GM10847 (cell line): ENCODE results near the gene ARHGAP19.

Experiments used
- POLR2A ChIP-seq: IDR thresholded peaks from 2 replicates; pipeline ENCODE4 v1.6.1; 2011; ENCODE audit not compliant: insufficient read length; ENCODE audit errors: extremely low read depth

ARHGAP19 gene

GRCh38 chr10:97292097-97292861 is at the start of gene ARHGAP19:
Gene ARHGAP19, minus strand, starts transcription at chr10:97292637. Its CDS starts 10 bp downstream, at chr10:97292627.
- peak; percentile 55 for TF ChIP-seq POLR2A

GRCh38 chr10:97341416-97341815 is 49.0 kb upstream of the ARHGAP19 start:
- no peak for TF ChIP-seq POLR2A

DNA sequence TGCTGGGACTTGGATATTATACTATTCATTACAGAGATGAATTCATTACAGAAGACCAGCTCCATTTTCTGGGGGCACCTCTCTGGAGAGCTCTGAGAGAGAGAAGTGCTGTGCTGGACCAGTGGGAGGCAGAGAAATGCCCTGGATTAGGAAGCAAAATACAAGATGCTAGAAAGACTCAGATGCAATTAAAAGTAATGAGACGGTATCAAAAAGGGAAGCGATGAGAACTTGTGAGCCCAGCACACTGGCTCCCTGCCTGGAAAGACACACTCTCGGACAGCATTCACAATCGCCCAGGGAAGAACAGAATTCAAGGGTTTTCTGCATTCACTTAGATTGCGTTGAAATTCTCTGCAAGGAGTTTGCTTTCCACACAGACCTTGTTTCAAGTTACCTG is 45.6 kb upstream of the ARHGAP19 start:
- no peak for TF ChIP-seq POLR2A

- TF ChIP-seq POLR2A: no peak
Measured at GRCh38 chr10:97336942-97337831, 44.8 kb upstream of the ARHGAP19 start.

GRCh38 chr10:97336446-97336845 is 44.0 kb upstream of the ARHGAP19 start:
- no peak for TF ChIP-seq POLR2A

- no peak for TF ChIP-seq POLR2A
Measured at GRCh38 chr10:97336006-97336405, 43.6 kb upstream of the ARHGAP19 start.

- TF ChIP-seq POLR2A: no peak
Measured at GRCh38 chr10:97335188-97335619, 42.8 kb upstream of the ARHGAP19 start.

DNA sequence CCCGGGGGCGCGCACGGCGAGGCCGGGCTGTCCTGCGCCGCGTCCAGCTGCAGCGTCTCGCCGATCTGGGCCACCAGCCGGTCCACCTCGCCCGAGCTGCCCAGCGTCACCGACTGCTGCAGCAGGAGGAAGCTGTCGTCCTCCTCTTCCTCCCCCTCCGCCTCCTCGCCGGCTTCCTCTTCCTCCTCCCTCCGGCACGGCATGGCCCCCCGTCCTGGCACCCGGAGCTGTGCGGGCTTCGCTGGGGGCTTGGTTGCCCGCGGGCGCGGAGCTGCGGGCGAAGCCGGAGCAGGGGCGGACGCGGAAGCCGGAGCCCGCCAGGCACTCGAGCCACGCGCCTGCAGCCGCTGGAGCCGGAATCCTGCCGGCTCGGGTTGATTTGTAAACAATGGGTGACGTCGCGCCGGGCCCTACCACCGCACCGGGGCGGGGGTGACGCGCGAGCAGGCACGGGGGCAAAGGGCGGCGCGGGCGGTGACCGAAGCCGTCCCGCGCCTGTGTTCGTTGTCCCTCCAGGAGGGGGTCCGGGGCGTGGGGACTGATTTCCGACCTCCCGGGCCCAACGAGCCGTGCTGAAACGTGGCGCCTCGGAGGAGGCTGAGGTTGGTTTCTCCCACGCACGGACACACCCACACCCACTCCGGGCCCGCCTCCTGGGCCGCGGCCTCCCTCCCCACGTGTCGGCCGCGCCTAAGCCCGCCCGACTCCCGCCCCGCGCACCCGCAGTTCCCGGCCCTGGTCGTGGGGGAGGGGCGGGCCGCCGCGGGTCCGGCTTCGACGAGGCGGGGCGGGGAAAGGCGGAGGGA is 42.1 kb upstream of the ARHGAP19 start, which contains the start of gene FRAT2:
FRAT2 (minus strand) TSS at position 360 of the 806 bp plus-strand sequence; CDS start at position 203, 157 bp downstream.
- no peak for TF ChIP-seq POLR2A

- no peak for TF ChIP-seq POLR2A
Measured at GRCh38 chr10:97333601-97334369, 41.3 kb upstream of the ARHGAP19 start.

DNA sequence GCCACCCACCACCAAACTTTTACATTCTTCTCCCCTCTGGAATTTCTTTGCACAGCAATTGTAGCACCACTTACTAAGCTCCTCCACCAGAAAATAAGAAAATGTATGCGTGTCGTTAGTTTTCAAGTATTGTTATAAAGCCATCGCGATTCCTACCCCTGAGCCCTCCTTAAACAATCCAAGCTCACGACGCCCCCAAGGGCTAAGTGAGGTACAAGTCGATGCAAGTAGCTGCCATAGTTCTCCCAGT is 40.8 kb upstream of the ARHGAP19 start:
- TF ChIP-seq POLR2A: no peak

DNA sequence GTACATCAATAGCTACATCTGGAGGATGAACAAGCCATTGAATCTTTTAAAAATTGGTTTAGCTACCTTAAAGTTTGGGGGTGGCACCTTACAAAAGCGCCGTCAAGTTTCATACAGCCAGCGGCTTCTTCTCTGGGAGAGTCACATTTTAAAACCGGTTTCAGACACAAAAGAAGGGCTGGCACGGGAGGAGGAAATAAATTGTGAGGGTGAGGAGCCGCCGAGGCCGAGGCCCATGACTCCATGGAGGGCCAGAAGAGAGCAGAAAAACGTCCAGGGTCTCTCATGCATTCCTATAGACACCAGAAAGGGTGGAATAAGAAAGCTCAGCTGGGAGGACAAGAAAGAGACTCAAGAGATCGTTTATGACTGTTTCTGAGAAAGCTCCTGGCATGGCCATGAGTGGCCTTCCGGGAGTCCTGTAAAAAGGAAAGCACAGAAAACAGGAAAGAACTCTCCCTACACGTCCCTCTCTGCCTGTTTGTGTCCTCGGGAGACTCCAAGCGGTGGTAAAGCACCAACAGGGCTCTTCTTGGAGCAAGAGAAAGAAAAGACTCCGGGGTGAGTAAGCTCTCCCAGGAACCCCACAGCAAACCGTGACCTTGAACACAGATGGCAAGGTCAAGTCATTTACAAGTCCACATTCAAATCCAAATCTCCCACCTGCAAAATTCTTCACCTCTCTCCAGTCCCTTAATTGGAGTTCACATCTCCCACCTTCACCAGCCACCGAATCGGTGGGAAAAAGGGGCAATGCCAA is 40.3 kb upstream of the ARHGAP19 start:
- no peak for TF ChIP-seq POLR2A

DNA sequence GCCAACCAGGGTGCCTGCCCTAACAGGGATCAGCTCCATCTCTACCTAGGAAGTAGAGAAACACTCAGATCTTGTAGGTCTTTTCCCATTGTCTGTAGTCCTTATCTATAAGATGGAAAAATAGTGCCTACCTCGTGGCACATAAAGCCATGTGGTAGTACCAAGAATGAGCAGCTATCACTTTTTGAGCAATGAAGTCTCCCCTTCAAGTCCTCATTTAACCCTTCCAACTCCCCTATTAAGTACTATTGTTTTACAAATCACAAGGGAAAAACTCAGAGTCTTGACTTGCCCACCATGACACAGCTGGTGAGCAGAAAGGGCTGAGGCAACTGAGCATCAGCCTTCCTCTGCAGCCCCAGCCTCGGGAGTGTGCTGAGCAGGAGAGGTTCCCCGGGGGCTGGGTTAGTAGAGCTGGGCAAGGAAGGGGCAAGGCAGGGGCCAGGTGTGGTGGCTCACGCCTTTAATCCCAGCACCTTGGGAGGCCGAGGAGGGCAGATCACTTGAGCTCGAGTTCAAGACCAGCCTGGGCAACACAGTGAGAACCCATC is 38.8 kb upstream of the ARHGAP19 start:
- no peak for TF ChIP-seq POLR2A

GRCh38 chr10:97329766-97330165 is 37.3 kb upstream of the ARHGAP19 start:
- no peak for TF ChIP-seq POLR2A
